Hepatocyte (in vitro differentiated cells): ENCODE data around the gene COL15A1.

Source experiments
- CTCF ChIP-seq: fragments of 200-600 bp; sonication (generic); IDR thresholded peaks from 2 replicates; pipeline ENCODE4 v1.5.1; 2016; ENCODE audit warnings: antibody characterized with exemption, mild to moderate bottlenecking; ENCODE audit not compliant: poor library complexity
- EZH2 ChIP-seq: fragments of 200-600 bp; sonication (generic); IDR thresholded peaks from 2 replicates; pipeline ENCODE4 v1.6.1; 2016; ENCODE audit warnings: antibody characterized with exemption, mild to moderate bottlenecking, borderline replicate concordance

GRCh38 chr9:99072040-99072394 lies 128.3 kb downstream of the COL15A1 start:
- no peak for TF ChIP-seq CTCF
- TF ChIP-seq EZH2 = no peak
